ENCODE results near the gene TIMM9.

TIMM9 gene

GRCh38 chr14:58408681-58409215 lies 18.6 kb downstream of the TIMM9 start:
- Histone ChIP-seq H3K4me1 (no peaks in the 10 kb centered on the region), H3K36me3 (peaks cover 56% of the 10 kb centered on the region), H3K4me3 (ENCODE audit: low read depth, low read length) (no peak overlapping the region), H3K27me3 (no peaks in the 10 kb centered on the region), H3K9me3 (no peaks in the 10 kb centered on the region)
- TF ChIP-seq, protein P1, sequence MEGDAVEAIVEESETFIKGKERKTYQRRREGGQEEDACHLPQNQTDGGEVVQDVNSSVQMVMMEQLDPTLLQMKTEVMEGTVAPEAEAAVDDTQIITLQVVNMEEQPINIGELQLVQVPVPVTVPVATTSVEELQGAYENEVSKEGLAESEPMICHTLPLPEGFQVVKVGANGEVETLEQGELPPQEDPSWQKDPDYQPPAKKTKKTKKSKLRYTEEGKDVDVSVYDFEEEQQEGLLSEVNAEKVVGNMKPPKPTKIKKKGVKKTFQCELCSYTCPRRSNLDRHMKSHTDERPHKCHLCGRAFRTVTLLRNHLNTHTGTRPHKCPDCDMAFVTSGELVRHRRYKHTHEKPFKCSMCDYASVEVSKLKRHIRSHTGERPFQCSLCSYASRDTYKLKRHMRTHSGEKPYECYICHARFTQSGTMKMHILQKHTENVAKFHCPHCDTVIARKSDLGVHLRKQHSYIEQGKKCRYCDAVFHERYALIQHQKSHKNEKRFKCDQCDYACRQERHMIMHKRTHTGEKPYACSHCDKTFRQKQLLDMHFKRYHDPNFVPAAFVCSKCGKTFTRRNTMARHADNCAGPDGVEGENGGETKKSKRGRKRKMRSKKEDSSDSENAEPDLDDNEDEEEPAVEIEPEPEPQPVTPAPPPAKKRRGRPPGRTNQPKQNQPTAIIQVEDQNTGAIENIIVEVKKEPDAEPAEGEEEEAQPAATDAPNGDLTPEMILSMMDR (IDR thresholded peaks at IDR 0.05; ENCODE audit: low read depth, low read length), result no peak
- DNase-seq, result no peak

GRCh38 chr14:58401587-58401986 lies 25.7 kb downstream of the TIMM9 start:
- H3K9me3 ChIP-seq, result no peaks in the 10 kb centered on the region
- H3K4me1 ChIP-seq, result no peaks in the 10 kb centered on the region
- no peak overlapping the region for H3K4me3 ChIP-seq (ENCODE audit: low read depth, low read length)
- TF ChIP-seq, protein P1 (IDR thresholded peaks at IDR 0.05; ENCODE audit: low read depth, low read length), result peak; percentile 30
- no peak for DNase-seq
- H3K36me3 ChIP-seq, result no peaks in the 10 kb centered on the region
- H3K27me3 ChIP-seq, result no peaks in the 10 kb centered on the region

DNA sequence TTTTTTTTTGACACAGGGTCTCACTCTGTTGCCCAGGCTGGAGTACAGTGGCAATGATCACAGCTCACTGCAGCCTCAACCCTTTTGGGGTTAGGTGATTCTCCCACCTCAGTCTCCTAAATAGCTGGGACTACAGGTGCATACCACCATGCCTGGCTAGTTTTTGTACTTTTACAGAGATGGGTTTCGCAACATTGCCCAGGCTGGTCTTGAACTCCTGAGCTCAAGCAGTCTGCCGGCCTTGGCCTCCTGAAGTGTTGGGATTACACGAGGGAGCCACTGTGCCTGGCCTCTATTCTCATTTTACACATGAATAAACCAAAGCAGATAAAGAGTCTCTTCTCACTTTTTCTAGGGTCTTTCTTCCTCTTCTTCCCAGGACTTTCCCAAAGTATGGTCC lies 28.4 kb downstream of the TIMM9 start:
- Histone ChIP-seq H3K36me3 (no peaks in the 10 kb centered on the region), H3K9me3 (no peaks in the 10 kb centered on the region; the same call in 1 of the 2 replicates), H3K4me3 (ENCODE audit: low read depth, low read length) (no peak overlapping the region), H3K4me1 (no peaks in the 10 kb centered on the region), H3K27me3 (no peaks in the 10 kb centered on the region)
- TF ChIP-seq, protein P1 (IDR thresholded peaks at IDR 0.05; ENCODE audit: low read depth, low read length), result no peak
- DNase-seq, result no peak

DNA sequence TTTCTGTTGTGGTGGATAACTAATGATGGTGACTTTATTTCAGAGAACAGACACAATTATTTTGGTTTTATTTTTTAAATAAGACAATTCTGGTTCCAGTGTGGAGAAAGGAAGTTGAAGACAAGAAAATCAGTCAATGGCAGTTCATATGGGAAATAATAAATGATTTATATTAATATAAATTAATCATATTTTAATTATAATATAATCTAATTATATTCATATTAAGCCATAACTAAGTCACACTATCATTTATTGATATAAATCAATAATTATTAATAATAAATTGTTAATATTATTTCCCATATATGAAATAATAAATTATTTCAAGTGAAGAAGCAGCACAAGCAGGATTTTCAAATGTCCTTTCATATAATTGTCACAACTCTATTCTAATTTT lies 28.8 kb downstream of the TIMM9 start:
- no peaks in the 10 kb centered on the region; the same call in 1 of the 2 replicates for H3K9me3 ChIP-seq
- no peaks in the 10 kb centered on the region for H3K36me3 ChIP-seq
- H3K27me3 ChIP-seq, result no peaks in the 10 kb centered on the region
- DNase-seq, result no peak
- TF ChIP-seq, protein P1 (IDR thresholded peaks at IDR 0.05; ENCODE audit: low read depth, low read length), result no peak
- no peaks in the 10 kb centered on the region for H3K4me1 ChIP-seq
- no peak overlapping the region for H3K4me3 ChIP-seq (ENCODE audit: low read depth, low read length)

DNA sequence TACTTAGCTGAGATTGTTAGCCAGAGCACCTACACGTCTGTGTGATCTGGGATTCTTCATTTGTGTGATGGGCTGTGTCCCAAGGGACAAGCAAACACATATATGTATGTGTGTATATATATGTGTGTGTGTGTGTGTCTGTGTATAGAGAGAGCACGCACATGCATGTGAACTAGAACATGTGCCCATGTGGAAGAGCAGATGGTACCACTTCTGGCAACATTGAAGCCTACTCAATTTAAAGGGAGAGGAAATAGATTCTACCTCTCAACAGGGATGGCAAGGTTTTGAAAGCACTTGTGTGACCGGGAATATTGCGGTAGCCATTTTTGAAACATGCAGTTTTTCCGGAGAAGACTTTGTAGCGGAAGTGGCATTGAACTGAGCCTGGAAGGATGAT lies 30.2 kb downstream of the TIMM9 start:
- Histone ChIP-seq H3K4me3 (ENCODE audit: low read depth, low read length) (no peak overlapping the region), H3K27me3 (no peaks in the 10 kb centered on the region), H3K9me3 (no peaks in the 10 kb centered on the region; the same call in 1 of the 2 replicates), H3K36me3 (no peaks in the 10 kb centered on the region), H3K4me1 (no peaks in the 10 kb centered on the region)
- DNase-seq, result no peak
- TF ChIP-seq, protein P1 (IDR thresholded peaks at IDR 0.05; ENCODE audit: low read depth, low read length), result no peak

DNA sequence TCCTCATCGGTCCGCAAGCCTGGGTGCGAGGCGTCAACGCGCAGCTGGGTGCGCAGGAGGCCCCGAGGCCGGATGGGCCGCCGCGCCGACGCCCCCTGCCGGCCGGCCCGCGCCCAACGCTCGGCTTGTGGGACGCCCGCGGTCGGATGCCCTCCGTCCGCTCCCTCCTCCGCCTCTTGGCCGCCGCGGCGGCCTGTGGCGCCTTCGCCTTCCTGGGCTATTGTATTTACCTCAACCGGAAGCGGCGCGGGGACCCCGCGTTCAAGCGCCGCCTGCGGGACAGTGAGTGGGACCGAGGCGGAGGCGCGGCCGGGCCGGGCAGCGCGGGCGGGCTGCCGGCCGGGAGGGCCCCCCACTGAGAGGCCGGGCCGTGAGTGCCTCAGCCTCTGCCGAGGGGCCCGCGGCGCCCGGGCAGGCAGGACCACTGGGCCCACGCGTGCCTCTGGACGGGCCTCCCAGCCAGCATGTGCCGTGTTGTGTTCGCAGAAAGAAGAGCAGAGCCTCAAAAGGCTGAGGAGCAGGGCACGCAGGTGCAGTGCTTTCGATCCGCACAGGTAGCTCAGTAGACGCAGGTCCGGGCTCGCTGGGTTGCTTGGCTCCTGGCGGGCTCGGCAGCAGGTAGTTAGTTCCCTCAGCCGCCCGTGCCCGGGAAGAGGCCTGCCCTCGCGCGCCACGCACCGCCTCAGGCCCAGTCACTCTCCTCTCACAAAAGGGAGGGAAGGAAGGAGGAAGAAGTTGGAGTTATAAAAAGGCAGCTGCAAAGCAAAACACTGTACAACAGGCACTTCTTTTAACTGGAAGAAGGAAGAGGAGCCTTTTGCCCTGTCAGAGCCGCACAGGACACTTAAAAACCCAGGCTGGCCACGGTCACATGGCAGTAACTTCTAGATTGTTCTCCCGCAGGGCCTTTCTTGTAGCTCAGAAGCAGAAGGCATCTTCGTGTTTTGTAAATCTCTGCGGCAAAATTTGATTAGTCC lies 31.2 kb downstream of the TIMM9 start, which contains the start of gene TOMM20L:
Gene TOMM20L, plus strand, starts transcription at position 119 of the 977 bp plus-strand sequence. Its CDS starts 28 bp downstream, at position 147.
- no peaks in the 10 kb centered on the region for H3K36me3 ChIP-seq
- no peaks in the 10 kb centered on the region for H3K27me3 ChIP-seq
- H3K9me3 ChIP-seq, result no peaks in the 10 kb centered on the region; the same call in 1 of the 2 replicates
- H3K4me1 ChIP-seq, result no peaks in the 10 kb centered on the region
- TF ChIP-seq, protein P1 (IDR thresholded peaks at IDR 0.05; ENCODE audit: low read depth, low read length), result peak; percentile 31; the same call in 1 of the 2 replicates
- H3K4me3 ChIP-seq (ENCODE audit: low read depth, low read length), result peak within 1 kb of the TSS; percentile 47
- peak; percentile 81 for DNase-seq

Measured in BE2C (cell line).